ENCODE data around the gene CROT.

Gene CROT

GRCh38 chr7:87341441-87341840, 4.0 kb upstream of the CROT start:
- no peak for DNase-seq (ENCODE audit: low spot score)

- no peak for DNase-seq (ENCODE audit: low spot score)
Measured at GRCh38 chr7:87342231-87342630, 3.2 kb upstream of the CROT start.

GRCh38 chr7:87344446-87344845, 1.0 kb upstream of the CROT start:
- DNase-seq (ENCODE audit: low spot score): no peak

- DNase-seq (ENCODE audit: low spot score): no peak
Measured at GRCh38 chr7:87345962-87346371, 503 bp downstream of the CROT start.

GRCh38 chr7:87347207-87347606, 1.7 kb downstream of the CROT start:
- no peak for DNase-seq (ENCODE audit: low spot score)

GRCh38 chr7:87347664-87348063, 2.2 kb downstream of the CROT start:
- no peak for DNase-seq (ENCODE audit: low spot score)

- DNase-seq (ENCODE audit: low spot score): no peak
Measured at GRCh38 chr7:87354749-87355148, 9.3 kb downstream of the CROT start.

- no peak for DNase-seq (ENCODE audit: low spot score)
Measured at GRCh38 chr7:87356448-87356847, 11.0 kb downstream of the CROT start.

GRCh38 chr7:87359366-87359765, 13.9 kb downstream of the CROT start:
- no peak for DNase-seq (ENCODE audit: low spot score)

GRCh38 chr7:87361320-87361719, 15.9 kb downstream of the CROT start:
- DNase-seq (ENCODE audit: low spot score): no peak

GRCh38 chr7:87363342-87363741, 17.9 kb downstream of the CROT start:
- DNase-seq (ENCODE audit: low spot score): no peak

- DNase-seq (ENCODE audit: low spot score): no peak
Measured at GRCh38 chr7:87364246-87364645, 18.8 kb downstream of the CROT start.

GRCh38 chr7:87369216-87369615, 23.8 kb downstream of the CROT start:
- DNase-seq (ENCODE audit: low spot score): no peak

GRCh38 chr7:87370660-87371180, 25.3 kb downstream of the CROT start:
- DNase-seq (ENCODE audit: low spot score): no peak

- DNase-seq (ENCODE audit: low spot score): no peak
Measured at GRCh38 chr7:87375662-87376435, 30.4 kb downstream of the CROT start.

- DNase-seq (ENCODE audit: low spot score): no peak
Measured at GRCh38 chr7:87380905-87381304, 35.4 kb downstream of the CROT start.

- no peak for DNase-seq (ENCODE audit: low spot score)
Measured at GRCh38 chr7:87391020-87391701, 45.7 kb downstream of the CROT start.

GRCh38 chr7:87395442-87396020, 50.1 kb downstream of the CROT start:
- no peak for DNase-seq (ENCODE audit: low spot score)

- no peak for DNase-seq (ENCODE audit: low spot score)
Measured at GRCh38 chr7:87398446-87398845, 53.0 kb downstream of the CROT start.

GRCh38 chr7:87404674-87405073, 59.2 kb downstream of the CROT start:
- no peak for DNase-seq (ENCODE audit: low spot score)

- DNase-seq (ENCODE audit: low spot score): no peak
Measured at GRCh38 chr7:87411186-87411585, 65.7 kb downstream of the CROT start.

GRCh38 chr7:87413029-87413428, 67.6 kb downstream of the CROT start:
- DNase-seq (ENCODE audit: low spot score): no peak

Data from D341Med (cell line).